ENCODE results near the gene ENDOD1. TPM values are rescaled to one million over a fixed set of nuclear protein-coding genes. Genes with fewer than 3 reads are reported as not detected.

ENDOD1 gene
- total RNA-seq, 1 experiment from 2014 or later, result 11.4 TPM

GRCh38 chr11:95065336-95065735, 24.3 kb upstream of the ENDOD1 start:
- intact Hi-C loops (cut with micrococcal nuclease), result loop anchor here (5.0 kb wide), 3 partner anchors 67 to 548 kb away; partner anchors contain the start of gene SESN3
- Mint-ChIP-seq H3K9me3 (ENCODE audit: unreplicated experiment) (no peaks in the 10 kb centered on the region), H3K4me3 (ENCODE audit: unreplicated experiment) (no peak overlapping the region), H3K36me3 (ENCODE audit: insufficient read depth, unreplicated experiment) (peaks cover 18% of the 10 kb centered on the region), H3K27me3 (ENCODE audit: insufficient read depth, unreplicated experiment) (no peaks in the 10 kb centered on the region), H3K4me1 (ENCODE audit: insufficient read depth, unreplicated experiment) (peaks cover 8% of the 10 kb centered on the region), H3K27ac (ENCODE audit: low read depth, unreplicated experiment) (peak overlapping the region; percentile 35)
- DNase-seq (ENCODE audit: unreplicated experiment), result peak; percentile 34
- BruUV-seq (replicated peaks), result no TSS peak
- no peak for TF ChIP-seq CTCF (IDR thresholded peaks at IDR 0.05; ENCODE audit: unreplicated experiment)
- ChIA-PET CTCF (interaction anchor here (0.7 to 1.6 kb wide), 6 partner anchors 17 to 1325 kb away, joined by 3 to 7 read pairs (median 4); partner anchors contain the start of genes CWC15 and KDM4D), POLR2A (interaction anchor here (1.0 to 13.0 kb wide), 12 partner anchors 9 to 91 kb away, joined by 3 to 242 read pairs (median 36); partner anchors contain the start of genes CWC15, ENDOD1 and KDM4D)

GRCh38 chr11:95066716-95067038, 23.0 kb upstream of the ENDOD1 start, which contains the start of gene SRSF8:
SRSF8 (plus strand) TSS chr11:95066919; CDS start chr11:95067227, 308 bp downstream.
- no TSS peak for BruUV-seq (replicated peaks)
- Mint-ChIP-seq H3K4me1 (ENCODE audit: insufficient read depth, unreplicated experiment) (peaks cover 15% of the 10 kb centered on the region), H3K27ac (ENCODE audit: low read depth, unreplicated experiment) (peak within 1 kb of the TSS; percentile 95), H3K9me3 (ENCODE audit: unreplicated experiment) (no peaks in the 10 kb centered on the region), H3K27me3 (ENCODE audit: insufficient read depth, unreplicated experiment) (no peaks in the 10 kb centered on the region), H3K4me3 (ENCODE audit: unreplicated experiment) (peak within 1 kb of the TSS; percentile 99), H3K36me3 (ENCODE audit: insufficient read depth, unreplicated experiment) (peaks cover 19% of the 10 kb centered on the region)
- POLR2A ChIA-PET, result interaction anchor here (0.6 to 13.0 kb wide), 33 partner anchors 10 to 1323 kb away, joined by 3 to 242 read pairs (median 9); partner anchors contain the start of genes AMOTL1, CCDC82, CEP57 and CWC15
- intact Hi-C loops (cut with micrococcal nuclease), result loop anchor here (1.0 to 5.0 kb wide), 6 partner anchors 66 to 698 kb away; partner anchors contain the start of genes CWC15, KDM4D and SESN3
- no peak for TF ChIP-seq CTCF (IDR thresholded peaks at IDR 0.05; ENCODE audit: unreplicated experiment)
- DNase-seq (ENCODE audit: unreplicated experiment), result no peak
- CTCF ChIA-PET, result interaction anchor here (0.6 to 5.9 kb wide), 21 partner anchors 9 to 856 kb away, joined by 3 to 60 read pairs (median 8); partner anchors contain the start of genes CWC15, ENDOD1 and KDM4D

- DNase-seq (ENCODE audit: unreplicated experiment), result peak; percentile 67
- H3K4me1 Mint-ChIP-seq (ENCODE audit: insufficient read depth, unreplicated experiment), result peaks cover 15% of the 10 kb centered on the region
- peak overlapping the region; percentile 99 for H3K4me3 Mint-ChIP-seq (ENCODE audit: unreplicated experiment)
- ChIA-PET CTCF (interaction anchor here (0.6 to 5.9 kb wide), 34 partner anchors 9 to 1890 kb away, joined by 3 to 60 read pairs (median 4); partner anchors contain the start of genes CWC15, ENDOD1 and KDM4D), POLR2A (interaction anchor here (0.5 to 13.0 kb wide), 44 partner anchors 9 to 1327 kb away, joined by 3 to 242 read pairs (median 6); partner anchors contain the start of genes AMOTL1, CCDC82, CEP57 and CWC15)
- H3K9me3 Mint-ChIP-seq (ENCODE audit: unreplicated experiment), result no peaks in the 10 kb centered on the region
- H3K27ac Mint-ChIP-seq (ENCODE audit: low read depth, unreplicated experiment), result peak overlapping the region; percentile 95
- intact Hi-C loops (cut with micrococcal nuclease), result loop anchor here (1.0 to 5.0 kb wide), 6 partner anchors 65 to 698 kb away; partner anchors contain the start of genes CWC15, KDM4D and SESN3
- peaks cover 19% of the 10 kb centered on the region for H3K36me3 Mint-ChIP-seq (ENCODE audit: insufficient read depth, unreplicated experiment)
- H3K27me3 Mint-ChIP-seq (ENCODE audit: insufficient read depth, unreplicated experiment), result no peaks in the 10 kb centered on the region
- peak; percentile 50 for TF ChIP-seq CTCF (IDR thresholded peaks at IDR 0.05; ENCODE audit: unreplicated experiment)
- no TSS peak for BruUV-seq (replicated peaks)
Measured at GRCh38 chr11:95067039-95067840, 22.4 kb upstream of the ENDOD1 start.

GRCh38 chr11:95067841-95068219, 21.8 kb upstream of the ENDOD1 start:
- Mint-ChIP-seq H3K27ac (ENCODE audit: low read depth, unreplicated experiment) (peak overlapping the region; percentile 95), H3K27me3 (ENCODE audit: insufficient read depth, unreplicated experiment) (no peaks in the 10 kb centered on the region), H3K4me1 (ENCODE audit: insufficient read depth, unreplicated experiment) (peaks cover 18% of the 10 kb centered on the region), H3K4me3 (ENCODE audit: unreplicated experiment) (peak overlapping the region; percentile 99), H3K9me3 (ENCODE audit: unreplicated experiment) (no peaks in the 10 kb centered on the region), H3K36me3 (ENCODE audit: insufficient read depth, unreplicated experiment) (peaks cover 19% of the 10 kb centered on the region)
- TF ChIP-seq CTCF (IDR thresholded peaks at IDR 0.05; ENCODE audit: unreplicated experiment), result no peak
- ChIA-PET CTCF (interaction anchor here (0.6 to 5.9 kb wide), 24 partner anchors 9 to 720 kb away, joined by 3 to 60 read pairs (median 8); partner anchors contain the start of genes CWC15, ENDOD1 and KDM4D), POLR2A (interaction anchor here (0.5 to 13.0 kb wide), 40 partner anchors 9 to 1328 kb away, joined by 3 to 242 read pairs (median 7); partner anchors contain the start of genes AMOTL1, CCDC82, CEP57 and CWC15)
- no TSS peak for BruUV-seq (replicated peaks)
- no peak for DNase-seq (ENCODE audit: unreplicated experiment)
- intact Hi-C loops (cut with micrococcal nuclease), result loop anchor here (1.0 to 5.0 kb wide), 8 partner anchors 21 to 697 kb away; partner anchors contain the start of genes CWC15, ENDOD1, KDM4D and SESN3

Data from MCF 10A (cell line).